ENCODE results near the gene CTNNBL1.

GRCh38 chr20:37816726-37817125 is 122.9 kb downstream of the CTNNBL1 start:
- TF ChIP-seq EP300 (IDR thresholded peaks at IDR 0.05) (no peak), CTCF (IDR thresholded peaks at IDR 0.05) (no peak), POLR2AphosphoS5 (IDR thresholded peaks at IDR 0.05) (no peak)

Measured in esophagus muscularis mucosa (tissue), 4 donors.